NCI-H1048 (cell line): ENCODE data around the gene LRRC3B.
"Not testable (repeated sequence)": the region's sequence is repeated elsewhere in the genome, so short reads cannot be mapped to it uniquely, and the experiment has no call there.

ENCODE experiments used
- DNase-seq: peaks from one replicate; lab custom pipeline; 2025; lab: John Stamatoyannopoulos, UW

The LRRC3B gene

GRCh38 chr3:26622621-26623418, at the start of gene LRRC3B:
Gene LRRC3B, plus strand, starts transcription at chr3:26622772. Its CDS starts 86,901 bp downstream, at chr3:26709673.
- no peak for DNase-seq

GRCh38 chr3:26574766-26575165, 47.8 kb upstream of the LRRC3B start:
- DNase-seq = no peak

- no peak for DNase-seq
These were observed 43.5 kb upstream of the LRRC3B start for GRCh38 chr3:26579116-26579515.

DNA sequence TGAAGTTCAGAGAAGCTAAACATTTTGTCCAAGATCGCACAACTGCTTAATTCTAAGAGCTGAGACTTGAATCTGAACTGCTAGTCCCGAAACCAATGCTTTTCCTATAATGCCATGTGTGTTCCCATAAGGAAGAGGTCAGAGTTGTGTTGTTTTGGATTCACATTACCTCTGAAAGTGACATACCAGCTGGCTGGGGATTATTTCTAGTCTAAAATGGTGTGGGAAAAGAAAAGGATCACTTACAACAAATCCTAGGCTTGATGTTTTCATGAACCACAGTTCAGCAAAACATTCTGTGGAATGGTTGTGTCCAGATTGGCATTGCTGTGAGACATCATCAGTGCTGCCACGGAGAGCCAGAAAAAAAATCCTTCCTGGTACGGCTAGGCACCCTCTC, 35.0 kb upstream of the LRRC3B start:
- no peak for DNase-seq

GRCh38 chr3:26588931-26589330, 33.6 kb upstream of the LRRC3B start:
- DNase-seq = no peak

GRCh38 chr3:26589678-26590077, 32.9 kb upstream of the LRRC3B start:
- DNase-seq = no peak

GRCh38 chr3:26590919-26591484, 31.6 kb upstream of the LRRC3B start:
- no peak for DNase-seq

DNA sequence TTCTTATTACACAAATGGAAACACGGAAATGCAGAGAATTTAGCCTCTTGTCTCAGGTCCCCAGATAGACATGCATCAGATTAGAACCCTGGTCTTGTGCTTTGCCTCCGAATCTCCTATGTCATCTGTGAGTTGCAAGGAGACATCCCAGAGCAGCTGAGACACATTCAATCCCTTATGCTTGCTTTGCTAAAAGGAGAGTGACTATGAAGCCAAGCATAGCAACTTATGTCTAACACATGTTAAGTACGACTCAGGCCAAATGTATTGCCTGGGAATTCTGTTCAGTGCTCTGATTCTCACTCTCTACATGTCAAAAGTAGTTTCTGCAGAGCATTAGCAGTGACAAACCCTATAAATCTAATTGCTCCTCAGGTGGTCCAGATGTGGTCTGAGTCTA, 30.6 kb upstream of the LRRC3B start:
- no peak for DNase-seq

DNA sequence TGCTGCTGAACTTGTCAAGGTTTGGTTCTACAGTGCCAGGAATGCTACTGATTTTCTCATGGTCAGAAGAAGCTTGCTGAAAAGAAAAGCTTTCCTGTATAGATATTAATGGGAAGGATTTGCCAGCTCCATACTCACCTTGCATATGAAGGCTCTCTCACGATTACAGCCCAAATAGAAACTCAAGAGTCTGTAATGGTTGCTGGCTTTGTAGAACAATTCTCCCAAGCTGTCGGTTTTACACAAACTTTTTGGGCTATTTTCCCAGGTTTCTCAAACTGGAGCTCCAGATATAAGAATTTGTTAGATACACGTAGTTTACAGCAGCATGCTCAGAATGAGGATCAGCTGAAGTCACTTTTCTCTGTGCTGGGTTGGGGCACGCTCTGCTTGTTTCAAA, 30.1 kb upstream of the LRRC3B start:
- DNase-seq = no peak

DNA sequence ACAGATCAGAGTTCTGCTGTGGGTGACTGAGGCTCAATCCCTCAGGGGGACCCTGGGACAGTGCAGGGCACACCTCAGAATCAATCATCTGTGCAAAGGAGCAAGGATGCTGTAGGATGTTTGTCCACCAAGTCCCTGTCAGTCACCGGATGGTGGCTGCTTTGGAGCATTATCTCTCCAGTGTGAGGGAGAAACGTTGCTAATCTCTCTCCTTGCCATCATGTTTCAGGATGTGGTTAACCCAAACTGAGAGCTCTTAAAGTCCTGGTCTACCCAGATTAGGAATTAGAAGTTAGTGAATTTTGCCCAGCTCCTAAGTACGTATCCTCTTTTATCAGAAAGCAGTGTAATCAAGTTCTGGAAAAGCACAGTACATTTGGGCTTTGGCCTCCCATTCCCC, 26.2 kb upstream of the LRRC3B start:
- DNase-seq = no peak

GRCh38 chr3:26603311-26603710, 19.3 kb upstream of the LRRC3B start:
- DNase-seq = not testable (repeated sequence)

- DNase-seq = not testable (repeated sequence)
These were observed 18.8 kb upstream of the LRRC3B start for GRCh38 chr3:26603771-26604170.

DNA sequence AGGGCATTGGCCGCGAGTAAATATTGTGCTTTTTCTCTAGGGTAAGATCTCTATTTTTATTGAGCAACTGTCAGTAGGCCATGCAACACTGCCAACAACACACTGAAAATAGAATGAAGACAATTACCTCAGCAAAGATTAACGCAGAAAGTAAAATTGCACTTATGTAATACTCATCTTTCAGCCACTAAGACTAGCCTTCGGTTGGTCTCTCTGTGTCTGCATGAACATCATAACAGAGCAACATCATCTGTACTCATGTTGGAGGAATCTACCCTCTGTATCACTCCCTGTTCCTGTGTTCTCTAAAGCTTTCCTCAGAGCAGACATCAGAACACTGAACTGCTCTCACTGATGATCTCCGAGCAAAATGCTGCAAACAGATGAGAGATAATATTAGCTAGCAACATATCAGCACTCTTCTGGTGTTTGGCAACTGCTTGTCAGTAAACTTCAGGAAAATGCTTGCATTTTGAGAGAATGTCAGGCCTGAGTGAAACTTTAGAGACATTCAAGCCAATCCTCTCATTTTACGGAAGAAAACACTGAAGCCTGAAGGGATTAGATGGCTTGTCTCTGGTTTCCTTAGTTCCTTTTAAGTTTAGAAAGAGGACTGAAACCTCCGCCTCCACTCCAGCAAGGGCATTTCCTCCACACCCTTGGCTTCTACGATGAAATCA, 8.4 kb upstream of the LRRC3B start:
- DNase-seq = no peak

DNA sequence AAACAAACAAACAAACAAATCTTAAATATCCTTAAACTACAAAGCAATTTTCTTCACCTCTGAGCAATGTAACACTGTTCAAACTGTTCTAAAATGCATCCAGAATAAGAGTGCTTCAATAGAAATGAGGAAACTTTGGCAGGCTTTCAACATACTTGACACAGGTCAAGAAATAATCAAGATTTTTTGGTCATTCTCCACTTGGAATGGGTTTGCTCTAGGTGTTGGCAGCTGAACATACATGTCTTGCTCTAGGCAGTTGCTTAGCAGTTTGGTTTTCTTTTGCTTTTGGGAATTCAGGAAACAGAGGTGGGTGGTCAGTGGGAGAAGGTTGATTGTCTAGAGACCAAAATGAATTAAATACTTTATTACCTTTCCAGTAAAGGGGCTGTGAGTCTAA, 1.4 kb upstream of the LRRC3B start:
- DNase-seq = no peak

DNA sequence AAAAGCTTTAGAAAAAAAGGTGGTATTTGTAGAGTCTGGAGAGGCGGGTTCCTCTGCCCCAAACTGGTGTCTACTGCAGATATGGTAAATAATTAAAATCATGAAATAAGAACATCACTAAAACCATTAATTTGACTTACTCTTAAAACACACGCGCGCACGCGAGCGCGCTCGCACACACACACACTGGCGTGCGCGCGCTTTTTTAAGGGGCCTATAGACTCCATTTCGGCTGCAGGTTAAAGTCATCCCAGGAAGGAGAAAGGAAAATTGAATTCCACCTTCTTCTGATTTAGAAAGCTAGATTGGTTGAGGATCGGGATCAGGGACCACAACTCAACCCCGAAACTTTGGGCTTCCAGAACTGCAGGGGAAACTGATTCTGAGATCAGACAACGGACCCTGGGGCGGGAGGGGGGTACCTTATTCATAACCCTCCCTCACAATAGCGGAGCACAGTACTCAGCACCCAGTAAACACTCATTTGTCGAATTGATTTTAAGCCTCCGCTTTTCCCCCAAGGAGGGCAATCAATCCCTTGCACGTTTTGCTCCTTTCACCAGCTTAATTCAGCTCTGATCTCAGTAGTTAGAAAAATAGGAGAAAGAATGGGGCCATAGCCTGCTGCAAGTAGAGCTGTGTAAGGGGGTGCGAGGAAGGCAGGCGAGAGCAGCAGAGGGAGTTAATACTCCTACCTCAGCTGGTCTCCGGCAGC, 509 bp upstream of the LRRC3B start:
- no peak for DNase-seq

DNA sequence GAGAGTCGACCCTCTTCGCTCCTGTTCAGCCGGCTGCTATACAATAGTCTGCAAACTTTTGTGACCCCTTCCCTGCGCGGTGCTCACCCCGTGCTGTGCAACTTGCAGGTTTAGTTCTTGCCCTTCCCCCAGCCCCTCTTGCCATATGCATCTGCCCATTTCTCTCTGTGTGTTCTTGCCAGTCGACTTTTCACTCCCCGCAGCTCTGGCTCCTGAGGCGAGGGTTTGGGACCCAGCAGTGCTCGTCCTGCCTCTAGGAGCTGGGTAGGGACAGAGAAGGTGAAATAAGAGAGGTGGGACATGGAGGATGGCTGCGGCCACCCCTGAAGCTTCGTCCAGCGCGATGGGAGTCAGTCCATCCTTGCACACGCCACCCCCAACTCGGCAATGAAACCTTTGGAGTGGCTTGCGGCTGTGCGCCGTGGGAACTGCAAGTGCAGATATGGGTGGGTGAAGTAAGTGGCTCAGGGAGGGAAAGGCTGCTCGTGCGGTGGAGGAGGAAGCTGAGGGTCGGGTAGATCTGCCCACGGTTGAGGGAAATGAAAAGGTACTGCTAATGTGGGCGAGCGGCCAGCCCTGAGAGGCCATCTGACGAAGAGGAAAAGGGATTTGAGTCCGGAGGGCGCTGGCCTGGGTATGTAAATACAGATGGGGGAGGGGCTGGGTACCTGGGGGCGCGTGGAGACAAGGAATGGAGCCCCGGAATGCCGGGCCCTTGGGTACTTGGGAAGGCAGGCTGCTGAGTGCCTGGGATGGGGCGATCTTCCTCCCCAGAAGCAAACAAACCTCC, 1.0 kb downstream of the LRRC3B start:
- no peak for DNase-seq

GRCh38 chr3:26624209-26624765, 1.7 kb downstream of the LRRC3B start:
- no peak for DNase-seq

GRCh38 chr3:26625187-26625586, 2.6 kb downstream of the LRRC3B start:
- DNase-seq = no peak

DNA sequence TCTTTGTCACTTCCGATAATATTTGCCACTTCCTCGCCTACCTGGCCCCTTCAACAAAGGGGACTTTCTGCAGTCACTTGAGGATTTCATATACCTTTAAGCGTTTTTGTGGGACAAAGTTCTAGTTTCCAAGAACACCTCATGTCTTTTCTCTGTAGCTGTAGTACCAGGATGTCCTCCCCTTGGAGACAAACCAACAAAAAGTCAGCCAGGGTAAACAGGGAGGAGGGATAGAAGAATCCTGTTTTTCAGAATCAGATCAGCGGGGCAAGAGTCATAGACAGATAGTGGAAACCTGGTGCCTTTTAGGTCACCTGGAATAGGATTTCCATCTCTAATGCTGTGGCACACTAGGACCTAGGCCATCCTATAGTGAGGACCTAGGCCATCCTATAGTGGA, 4.5 kb downstream of the LRRC3B start:
- no peak for DNase-seq

DNA sequence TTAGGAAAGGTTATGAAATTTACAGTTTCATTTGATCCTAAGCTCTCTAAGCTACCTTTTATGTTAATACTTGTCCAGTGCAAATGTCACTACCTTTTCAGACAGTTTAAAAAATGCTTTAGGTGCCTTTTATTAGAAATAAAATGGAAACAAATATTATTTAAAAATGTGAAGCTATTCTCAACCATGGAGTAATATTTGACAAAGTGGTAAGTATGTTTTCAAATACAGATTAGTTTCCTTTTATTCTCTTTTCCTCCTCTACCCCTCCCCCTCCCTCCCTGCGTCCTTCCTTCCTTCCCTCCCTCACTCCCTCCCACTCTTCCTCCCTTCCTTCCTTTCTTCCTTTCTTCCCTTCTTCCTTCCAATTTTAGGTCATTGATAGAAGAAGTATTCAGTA, 6.3 kb downstream of the LRRC3B start:
- no peak for DNase-seq

DNA sequence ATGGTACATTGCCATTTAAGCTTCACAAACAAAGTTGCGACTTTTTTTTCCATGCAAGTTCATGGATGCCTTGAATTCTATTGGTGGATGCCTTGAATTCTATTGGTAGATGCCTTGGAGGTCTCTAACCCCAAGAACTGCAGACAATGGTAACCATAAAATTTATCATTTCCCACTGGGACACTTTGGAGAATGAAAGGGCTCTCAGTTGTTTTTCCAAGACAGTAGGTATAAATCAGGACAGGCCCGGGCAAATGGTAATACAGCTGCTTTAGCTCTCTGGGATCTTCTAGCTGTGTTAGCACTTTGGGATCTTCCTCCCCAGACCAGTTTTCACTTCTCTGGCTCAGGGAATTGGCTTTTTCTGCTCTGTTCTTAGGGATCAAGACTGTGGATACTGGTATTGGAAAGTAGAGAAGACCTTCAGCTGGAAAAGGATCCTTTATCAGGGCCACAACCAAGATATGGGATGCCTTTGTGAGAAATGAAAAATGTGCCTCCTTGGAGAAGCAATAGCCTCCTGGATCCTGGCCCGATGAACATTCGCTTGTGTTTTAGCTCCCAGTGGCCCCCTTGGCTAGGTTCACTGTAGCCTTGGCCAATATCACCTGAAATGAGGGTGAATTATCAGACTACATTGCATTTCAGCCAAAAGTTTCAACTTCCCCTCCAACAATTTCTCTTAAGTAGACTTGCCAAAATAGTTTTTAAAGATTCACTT, 8.3 kb downstream of the LRRC3B start:
- no peak for DNase-seq
